SK-N-DZ (cell line): ENCODE data around the gene TRAF1.
A peak's percentile ranks its signal among the peaks of the same experiment; 100 is the strongest.

Experiments
- DNase-seq: peaks from one replicate; pipeline ENCODE4 v3.0.0-alpha.2; 2015; ENCODE audit warnings: low spot score

The TRAF1 gene

GRCh38 chr9:120924698-120925534, 1.7 kb downstream of the TRAF1 start:
- no peak for DNase-seq

GRCh38 chr9:120923620-120924328, 2.8 kb downstream of the TRAF1 start:
- no peak for DNase-seq

- no peak for DNase-seq
Observed at GRCh38 chr9:120922404-120923195, 4.0 kb downstream of the TRAF1 start.

GRCh38 chr9:120921661-120922181, 4.9 kb downstream of the TRAF1 start:
- DNase-seq = peak; percentile 43

GRCh38 chr9:120920806-120921178, 5.8 kb downstream of the TRAF1 start:
- DNase-seq = no peak

GRCh38 chr9:120919843-120920805, 6.5 kb downstream of the TRAF1 start:
- DNase-seq = no peak

GRCh38 chr9:120918931-120919842, 7.4 kb downstream of the TRAF1 start:
- DNase-seq = no peak

- DNase-seq = no peak
Observed at GRCh38 chr9:120917929-120918762, 8.4 kb downstream of the TRAF1 start.

- DNase-seq = no peak
Observed at GRCh38 chr9:120916991-120917880, 9.4 kb downstream of the TRAF1 start.

- peak; percentile 45 for DNase-seq
Observed at GRCh38 chr9:120916588-120916987, 10.0 kb downstream of the TRAF1 start.

- DNase-seq = no peak
Observed at GRCh38 chr9:120915854-120916470, 10.6 kb downstream of the TRAF1 start.

- no peak for DNase-seq
Observed at GRCh38 chr9:120914953-120915352, 11.6 kb downstream of the TRAF1 start.

GRCh38 chr9:120914396-120914795, 12.2 kb downstream of the TRAF1 start:
- DNase-seq = no peak

- no peak for DNase-seq
Observed at GRCh38 chr9:120913647-120914264, 12.8 kb downstream of the TRAF1 start.

GRCh38 chr9:120912958-120913646, 13.5 kb downstream of the TRAF1 start:
- DNase-seq = no peak

- no peak for DNase-seq
Observed at GRCh38 chr9:120911295-120911837, 15.2 kb downstream of the TRAF1 start.
